Gastroesophageal sphincter (tissue), 4 donors: ENCODE results near the gene KYAT1. TPM values are rescaled to one million over a fixed set of nuclear protein-coding genes. Genes with fewer than 3 reads are reported as not detected.

ENCODE experiments used
- ATAC-seq: fragments of 150-250 bp; one replicate; pipeline ENCODE4 v1.9.1; 2016; ENCODE audit warnings: mild to moderate bottlenecking, moderate library complexity
- H3K27ac ChIP-seq, 4 donors: fragments of 200-600 bp; sonication (generic) in 3 of 4; 1 replicate in 3 of 4; 2 replicates in 1 of 4; pipeline ENCODE4 v1.5.1; 2016 to 2019
- H3K27me3 ChIP-seq: fragments of 200-600 bp; sonication (generic); one replicate; pipeline ENCODE4 v1.5.1; 2019
- H3K36me3 ChIP-seq, 2 donors: fragments of 200-600 bp; sonication (generic); one replicate each; pipeline ENCODE4 v1.5.1; 2019; ENCODE audit warnings: control low read depth in 1 of 2
- H3K4me1 ChIP-seq, 3 donors: fragments of 200-600 bp; sonication (generic); 1 replicate in 2 of 3; 2 replicates in 1 of 3; pipeline ENCODE4 v1.5.1; 2016 to 2019; ENCODE audit warnings: control low read depth in 2 of 3
- H3K4me3 ChIP-seq, 2 donors: fragments of 200-600 bp; sonication (generic); one replicate each; pipeline ENCODE4 v1.5.1; 2019; ENCODE audit warnings: mild to moderate bottlenecking in 1 of 2, moderate library complexity in 1 of 2
- H3K9me3 ChIP-seq, 3 donors: fragments of 200-600 bp; sonication (generic); one replicate each; pipeline ENCODE4 v1.5.1; 2017 to 2019; ENCODE audit warnings: control low read depth in 2 of 3
- EP300 ChIP-seq: sonication (generic); formaldehyde crosslinking; IDR thresholded peaks from one replicate; pipeline ENCODE4 v1.6.1; 2017; ENCODE audit warnings: antibody characterized with exemption, mild to moderate bottlenecking
- POLR2A ChIP-seq, 2 donors: fragments of 450-650 bp; IDR thresholded peaks; one replicate each; pipeline ENCODE4 v1.6.1; 2017; ENCODE audit warnings: antibody characterized with exemption in 2 of 2, mild to moderate bottlenecking in 2 of 2, moderate library complexity in 1 of 2
- POLR2AphosphoS5 ChIP-seq: sonication (generic); formaldehyde crosslinking; IDR thresholded peaks from one replicate; pipeline ENCODE4 v1.6.1; 2017; ENCODE audit warnings: antibody characterized with exemption
- WGBS, 2 donors: methylation state at CpG; one replicate each; pipeline ENCODE4 v1.1.5; 2018; ENCODE audit warnings: low coverage in 1 of 2; 5-methylcytosine and 5-hydroxymethylcytosine counted together
- total RNA-seq, 4 donors: library from RNA; depleted of rRNA; stranded (reverse); fragments of >200 nt; gene quantifications; one replicate each; pipeline ENCODE4 v1.1.0, GENCODE V29; 2016
- TF ChIP-seq, protein P1 (sequence below), 4 experiments: fragments of 200-600 bp in 2 of 4; fragments of 450-650 bp in 2 of 4; sonication (generic) in 1 of 4; IDR thresholded peaks; one replicate each; pipeline ENCODE4 v1.5.1; 2017 to 2019; ENCODE audit warnings: antibody characterized with exemption in 4 of 4, mild to moderate bottlenecking in 2 of 4, moderate library complexity in 2 of 4

The KYAT1 gene
- total RNA-seq, 4 donors from 2014 or later, result 3.4 to 7.9 (median 4.8) TPM

GRCh38 chr9:128898845-128899565, 17.3 kb upstream of the KYAT1 start:
- Histone ChIP-seq H3K4me3 (no peak overlapping the region), H3K4me1 (peaks cover 0 to 59% (median 5%) of the 10 kb centered on the region in 3 donors), H3K27me3 (no peaks in the 10 kb centered on the region), H3K27ac (peak overlapping the region in 3 of 4 donors; percentile 25 to 49 (median 47)), H3K36me3 (peaks cover 0 to 66% of the 10 kb centered on the region in 2 donors), H3K9me3 (no peaks in the 10 kb centered on the region)
- no peak for ATAC-seq
- WGBS, 2 donors, result 80 to 93% methylated on average over 3 to 5 of the region's 18 CpGs
- TF ChIP-seq POLR2A (IDR thresholded peaks at IDR 0.05) (no peak), POLR2AphosphoS5 (no peak), EP300 (no peak)
- TF ChIP-seq, protein P1, sequence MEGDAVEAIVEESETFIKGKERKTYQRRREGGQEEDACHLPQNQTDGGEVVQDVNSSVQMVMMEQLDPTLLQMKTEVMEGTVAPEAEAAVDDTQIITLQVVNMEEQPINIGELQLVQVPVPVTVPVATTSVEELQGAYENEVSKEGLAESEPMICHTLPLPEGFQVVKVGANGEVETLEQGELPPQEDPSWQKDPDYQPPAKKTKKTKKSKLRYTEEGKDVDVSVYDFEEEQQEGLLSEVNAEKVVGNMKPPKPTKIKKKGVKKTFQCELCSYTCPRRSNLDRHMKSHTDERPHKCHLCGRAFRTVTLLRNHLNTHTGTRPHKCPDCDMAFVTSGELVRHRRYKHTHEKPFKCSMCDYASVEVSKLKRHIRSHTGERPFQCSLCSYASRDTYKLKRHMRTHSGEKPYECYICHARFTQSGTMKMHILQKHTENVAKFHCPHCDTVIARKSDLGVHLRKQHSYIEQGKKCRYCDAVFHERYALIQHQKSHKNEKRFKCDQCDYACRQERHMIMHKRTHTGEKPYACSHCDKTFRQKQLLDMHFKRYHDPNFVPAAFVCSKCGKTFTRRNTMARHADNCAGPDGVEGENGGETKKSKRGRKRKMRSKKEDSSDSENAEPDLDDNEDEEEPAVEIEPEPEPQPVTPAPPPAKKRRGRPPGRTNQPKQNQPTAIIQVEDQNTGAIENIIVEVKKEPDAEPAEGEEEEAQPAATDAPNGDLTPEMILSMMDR (IDR thresholded peaks at IDR 0.05), result no peak

DNA sequence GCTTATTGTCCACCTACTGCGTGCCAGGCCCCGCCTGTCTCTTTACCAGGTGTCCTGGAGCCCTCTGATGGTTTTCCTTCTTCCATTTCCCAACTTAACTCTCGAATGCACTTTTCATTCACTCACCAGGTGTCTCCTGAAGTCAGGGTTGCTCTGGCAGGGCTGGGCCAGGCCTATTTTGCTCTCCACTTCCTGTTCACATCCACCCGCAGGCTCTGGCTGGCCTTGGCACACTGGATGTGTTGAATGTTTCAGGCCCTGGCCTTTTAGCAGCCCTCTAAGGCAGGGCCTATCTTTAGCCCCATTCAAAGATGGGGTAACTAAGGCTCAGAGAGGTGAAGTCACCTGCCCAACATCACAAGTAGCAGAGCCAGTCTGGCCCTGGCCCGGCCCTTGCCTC, 16.6 kb upstream of the KYAT1 start:
- Histone ChIP-seq H3K4me3 (no peak overlapping the region), H3K27me3 (no peaks in the 10 kb centered on the region), H3K4me1 (peaks cover 0 to 62% (median 6%) of the 10 kb centered on the region in 3 donors), H3K27ac (peak overlapping the region in 3 of 4 donors; percentile 25 to 49 (median 47)), H3K9me3 (no peaks in the 10 kb centered on the region), H3K36me3 (peaks cover 0 to 66% of the 10 kb centered on the region in 2 donors)
- WGBS, 2 donors, result 50 to 95% methylated on average over 1 to 4 of the region's 5 CpGs
- TF ChIP-seq EP300 (no peak), POLR2A (IDR thresholded peaks at IDR 0.05) (no peak), POLR2AphosphoS5 (no peak)
- TF ChIP-seq, protein P1 (IDR thresholded peaks at IDR 0.05), result no peak
- no peak for ATAC-seq

DNA sequence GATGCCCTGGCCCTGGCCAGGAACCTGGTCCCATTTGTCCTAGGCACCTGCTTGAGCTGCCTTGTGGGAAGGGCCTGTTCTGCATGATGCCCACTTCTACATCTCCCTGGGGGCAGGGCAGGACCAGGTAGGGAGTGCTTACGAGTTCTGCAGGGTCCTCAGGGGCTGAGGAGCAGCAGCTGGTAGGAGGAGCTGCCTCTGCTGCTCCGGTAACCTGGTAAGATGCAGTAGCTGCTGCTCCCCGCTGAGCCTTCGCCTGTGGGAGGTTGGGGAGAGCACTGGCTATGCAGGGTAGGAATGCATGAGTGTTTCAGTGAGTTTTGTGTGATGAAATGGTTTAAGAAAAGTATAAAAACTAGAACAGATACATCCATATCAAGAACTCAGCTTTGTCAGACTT, 13.8 kb upstream of the KYAT1 start:
- H3K27ac ChIP-seq, result peak overlapping the region in 2 of 4 donors; percentile 38 to 48
- no peaks in the 10 kb centered on the region for H3K9me3 ChIP-seq
- WGBS, 2 donors, result 67% methylated on average over 1 of the region's 4 CpGs; no CpG with 5 or more reads in 1 of the 2 donors
- H3K4me1 ChIP-seq, result peaks cover 0 to 71% (median 23%) of the 10 kb centered on the region in 3 donors
- peaks cover 0 to 58% of the 10 kb centered on the region in 2 donors for H3K36me3 ChIP-seq
- no peaks in the 10 kb centered on the region for H3K27me3 ChIP-seq
- ATAC-seq, result no peak
- TF ChIP-seq EP300 (no peak), POLR2AphosphoS5 (no peak), POLR2A (IDR thresholded peaks at IDR 0.05) (no peak)
- TF ChIP-seq, protein P1 (IDR thresholded peaks at IDR 0.05), result no peak
- H3K4me3 ChIP-seq, result no peak overlapping the region

GRCh38 chr9:128894764-128895163, 13.0 kb upstream of the KYAT1 start:
- 84 to 91% methylated on average over 2 of the region's 2 CpGs for WGBS, 2 donors
- TF ChIP-seq POLR2AphosphoS5, result no peak
- no peak for TF ChIP-seq POLR2A (IDR thresholded peaks at IDR 0.05)
- no peak for TF ChIP-seq EP300
- TF ChIP-seq, protein P1 (IDR thresholded peaks at IDR 0.05), result no peak
- Histone ChIP-seq H3K4me1 (peaks cover 0 to 74% (median 18%) of the 10 kb centered on the region in 3 donors), H3K4me3 (no peak overlapping the region), H3K36me3 (peaks cover 0 to 59% of the 10 kb centered on the region in 2 donors), H3K27me3 (no peaks in the 10 kb centered on the region), H3K27ac (peak overlapping the region in 1 of 4 donors; percentile 89), H3K9me3 (no peaks in the 10 kb centered on the region)
- ATAC-seq, result no peak

DNA sequence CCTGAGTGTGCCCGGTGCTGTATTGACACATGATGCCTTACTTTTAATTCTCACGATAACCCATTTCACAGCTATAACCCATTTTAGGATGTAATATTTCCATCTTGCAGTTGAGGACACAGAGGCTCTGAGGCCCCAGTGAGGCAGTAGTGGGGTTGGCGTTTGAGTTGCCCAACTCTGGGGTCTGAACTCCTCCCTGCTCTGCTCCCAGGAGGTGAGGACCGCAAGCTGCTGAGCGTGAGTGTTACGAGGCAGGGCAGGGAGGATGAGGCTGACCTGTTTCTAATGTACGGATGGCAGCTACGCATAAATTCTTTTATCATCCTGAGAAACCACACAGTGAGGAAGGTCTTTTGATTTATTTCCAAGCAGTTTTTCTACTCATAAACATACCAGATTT, 11.6 kb upstream of the KYAT1 start:
- Histone ChIP-seq H3K36me3 (peaks cover 0 to 59% of the 10 kb centered on the region in 2 donors), H3K9me3 (no peaks in the 10 kb centered on the region), H3K4me3 (no peak overlapping the region), H3K4me1 (peaks cover 0 to 73% (median 24%) of the 10 kb centered on the region in 3 donors), H3K27ac (peak overlapping the region; percentile 13 to 89 (median 84)), H3K27me3 (no peaks in the 10 kb centered on the region)
- ATAC-seq, result no peak
- WGBS, 2 donors, result 78 to 79% methylated on average over 5 to 8 of the region's 8 CpGs
- no peak for TF ChIP-seq POLR2A (IDR thresholded peaks at IDR 0.05)
- no peak for TF ChIP-seq POLR2AphosphoS5
- no peak for TF ChIP-seq EP300
- TF ChIP-seq, protein P1 (IDR thresholded peaks at IDR 0.05), result no peak
